ENCODE data around the gene IGFBP7. TPM values are rescaled to one million over a fixed set of nuclear protein-coding genes. Genes with fewer than 3 reads are reported as not detected.

The IGFBP7 gene
- total and polyA plus RNA-seq, 2 donors from 2014 or later = 1,703 to 2,157 TPM

DNA sequence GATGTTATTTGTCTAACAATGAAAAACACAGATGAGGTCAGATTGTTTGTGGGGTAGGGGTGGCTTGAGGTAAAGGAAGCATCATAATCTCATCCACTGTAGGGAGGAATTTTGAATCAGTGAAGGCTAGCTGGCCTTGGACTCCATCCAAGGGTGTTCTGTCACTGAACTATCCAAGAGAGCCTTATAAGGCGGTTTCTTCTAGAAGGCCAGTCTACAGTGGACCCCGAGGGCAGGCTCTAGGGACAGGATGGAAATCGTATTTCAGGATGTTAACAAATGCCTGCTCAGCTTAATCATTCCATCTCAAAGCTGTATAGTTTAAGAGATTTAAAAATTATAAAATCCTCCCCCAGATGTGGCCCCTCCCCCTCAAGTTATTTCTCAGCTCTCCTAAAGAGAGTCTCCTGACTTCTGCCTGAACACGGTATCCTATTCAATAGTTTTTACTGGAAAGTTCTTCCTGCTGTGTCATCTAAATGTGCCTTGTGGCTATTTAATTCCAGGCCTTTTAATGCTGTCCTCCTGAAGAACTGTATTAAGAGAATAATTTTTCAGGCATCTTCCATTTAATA is 8.0 kb downstream of the IGFBP7 start:
- FAIRE-seq = peak; percentile 71
- peak in 4 of 5 donors; percentile 72 to 96 (median 84) for DNase-seq
- intact Hi-C loops (cut with DNase I) = no loop called here
- Histone ChIP-seq H3K36me3 (ENCODE audit: control insufficient read depth in 2 of 3, insufficient read depth in 3 of 3, low read length in 3 of 3) (peaks cover 2 to 14% (median 3%) of the 10 kb centered on the region in 3 donors), H3K27ac (ENCODE audit: low read depth in 2 of 2, low read length in 2 of 2) (peak overlapping the region; percentile 87 to 96), H3K4me3 (ENCODE audit: low read length in 3 of 3) (no peak overlapping the region), H3K9ac (ENCODE audit: low read length in 3 of 3) (peak overlapping the region in 1 of 3 donors; percentile 68), H3K27me3 (ENCODE audit: control insufficient read depth, insufficient read depth, low read length) (no peaks in the 10 kb centered on the region), H3K4me1 (ENCODE audit: control insufficient read depth in 2 of 3, insufficient read depth in 2 of 3, low read depth in 1 of 3, low read length in 3 of 3) (peaks cover 20 to 70% (median 46%) of the 10 kb centered on the region in 3 donors), H3K9me3 (ENCODE audit: control insufficient read depth in 2 of 3, insufficient read depth in 1 of 3, low read length in 3 of 3) (no peaks in the 10 kb centered on the region)
- TF ChIP-seq, protein P1, sequence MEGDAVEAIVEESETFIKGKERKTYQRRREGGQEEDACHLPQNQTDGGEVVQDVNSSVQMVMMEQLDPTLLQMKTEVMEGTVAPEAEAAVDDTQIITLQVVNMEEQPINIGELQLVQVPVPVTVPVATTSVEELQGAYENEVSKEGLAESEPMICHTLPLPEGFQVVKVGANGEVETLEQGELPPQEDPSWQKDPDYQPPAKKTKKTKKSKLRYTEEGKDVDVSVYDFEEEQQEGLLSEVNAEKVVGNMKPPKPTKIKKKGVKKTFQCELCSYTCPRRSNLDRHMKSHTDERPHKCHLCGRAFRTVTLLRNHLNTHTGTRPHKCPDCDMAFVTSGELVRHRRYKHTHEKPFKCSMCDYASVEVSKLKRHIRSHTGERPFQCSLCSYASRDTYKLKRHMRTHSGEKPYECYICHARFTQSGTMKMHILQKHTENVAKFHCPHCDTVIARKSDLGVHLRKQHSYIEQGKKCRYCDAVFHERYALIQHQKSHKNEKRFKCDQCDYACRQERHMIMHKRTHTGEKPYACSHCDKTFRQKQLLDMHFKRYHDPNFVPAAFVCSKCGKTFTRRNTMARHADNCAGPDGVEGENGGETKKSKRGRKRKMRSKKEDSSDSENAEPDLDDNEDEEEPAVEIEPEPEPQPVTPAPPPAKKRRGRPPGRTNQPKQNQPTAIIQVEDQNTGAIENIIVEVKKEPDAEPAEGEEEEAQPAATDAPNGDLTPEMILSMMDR (IDR thresholded peaks at IDR 0.05; ENCODE audit: borderline replicate concordance, extremely low read depth, insufficient read depth) = no peak

DNA sequence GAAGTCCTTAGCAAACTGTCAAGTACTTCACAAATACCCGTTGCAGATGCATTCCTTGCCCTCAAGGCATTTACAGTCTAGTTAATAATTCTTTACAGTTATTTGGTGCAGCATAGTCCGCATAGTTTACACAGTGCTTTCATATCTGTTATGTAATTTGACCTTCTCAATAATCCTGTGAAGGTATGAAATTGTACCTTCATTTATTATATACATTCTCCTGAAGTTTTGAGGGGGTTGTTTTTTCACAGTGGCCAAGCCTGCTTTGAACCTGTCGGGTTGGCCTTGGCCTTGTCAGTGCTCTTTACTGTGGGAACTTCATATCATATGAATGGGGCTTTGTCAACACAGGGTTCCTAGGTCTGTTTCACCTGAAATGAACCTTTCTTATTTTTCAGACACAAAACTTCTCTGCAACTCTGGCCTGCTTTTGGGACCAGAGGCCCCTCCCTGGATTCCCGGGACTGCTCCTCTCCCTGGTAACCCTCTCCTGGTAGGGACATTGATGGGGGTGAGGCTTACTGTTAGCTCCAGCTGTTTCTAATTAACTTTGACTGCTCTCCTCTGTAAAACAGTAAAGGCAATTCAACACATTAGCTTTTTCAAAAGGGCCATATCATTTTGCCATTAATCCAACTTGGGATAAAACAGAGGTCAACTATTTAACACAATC is 9.1 kb downstream of the IGFBP7 start:
- peak overlapping the region in 1 of 3 donors; percentile 20 for H3K4me3 ChIP-seq (ENCODE audit: low read length in 3 of 3)
- peaks cover 20 to 76% (median 50%) of the 10 kb centered on the region in 3 donors for H3K4me1 ChIP-seq (ENCODE audit: control insufficient read depth in 2 of 3, insufficient read depth in 2 of 3, low read depth in 1 of 3, low read length in 3 of 3)
- no peaks in the 10 kb centered on the region for H3K9me3 ChIP-seq (ENCODE audit: control insufficient read depth in 2 of 3, insufficient read depth in 1 of 3, low read length in 3 of 3)
- intact Hi-C loops (cut with DNase I) = no loop called here
- H3K27me3 ChIP-seq (ENCODE audit: control insufficient read depth, insufficient read depth, low read length) = no peaks in the 10 kb centered on the region
- FAIRE-seq = no peak
- peak in 2 of 5 donors; percentile 39 to 71 for DNase-seq
- peaks cover 2 to 14% (median 3%) of the 10 kb centered on the region in 3 donors for H3K36me3 ChIP-seq (ENCODE audit: control insufficient read depth in 2 of 3, insufficient read depth in 3 of 3, low read length in 3 of 3)
- peak overlapping the region; percentile 87 to 96 for H3K27ac ChIP-seq (ENCODE audit: low read depth in 2 of 2, low read length in 2 of 2)
- TF ChIP-seq, protein P1 (IDR thresholded peaks at IDR 0.05; ENCODE audit: borderline replicate concordance, extremely low read depth, insufficient read depth) = no peak
- peak overlapping the region in 1 of 3 donors; percentile 36 for H3K9ac ChIP-seq (ENCODE audit: low read length in 3 of 3)

DNA sequence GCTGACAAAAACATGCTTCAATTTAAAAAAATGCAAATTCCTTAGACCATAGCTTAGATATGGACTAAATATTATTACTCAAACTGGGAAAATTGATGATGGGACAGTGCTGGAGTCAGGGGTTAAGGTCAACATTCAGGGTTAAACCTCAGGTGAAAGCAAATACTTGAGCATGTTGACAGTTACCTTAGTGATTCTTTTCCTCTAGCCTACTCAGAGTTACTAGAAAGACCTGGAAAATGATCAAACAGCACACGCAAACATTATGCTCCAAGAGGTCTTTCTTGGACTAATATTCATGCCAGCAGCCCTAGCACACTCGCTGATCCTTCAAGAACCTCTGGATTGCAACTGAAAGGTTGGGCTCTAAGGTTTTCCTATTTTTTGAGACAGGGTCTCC is 10.8 kb downstream of the IGFBP7 start:
- no peaks in the 10 kb centered on the region for H3K9me3 ChIP-seq (ENCODE audit: control insufficient read depth in 2 of 3, insufficient read depth in 1 of 3, low read length in 3 of 3)
- peaks cover 33 to 81% (median 54%) of the 10 kb centered on the region in 3 donors for H3K4me1 ChIP-seq (ENCODE audit: control insufficient read depth in 2 of 3, insufficient read depth in 2 of 3, low read depth in 1 of 3, low read length in 3 of 3)
- FAIRE-seq (no peak), DNase-seq (no peak)
- H3K27ac ChIP-seq (ENCODE audit: low read depth in 2 of 2, low read length in 2 of 2) = peak overlapping the region; percentile 18 to 71
- no peak overlapping the region for H3K9ac ChIP-seq (ENCODE audit: low read length in 3 of 3)
- intact Hi-C loops (cut with DNase I) = no loop called here
- TF ChIP-seq, protein P1 (IDR thresholded peaks at IDR 0.05; ENCODE audit: borderline replicate concordance, extremely low read depth, insufficient read depth) = no peak
- H3K4me3 ChIP-seq (ENCODE audit: low read length in 3 of 3) = no peak overlapping the region
- H3K27me3 ChIP-seq (ENCODE audit: control insufficient read depth, insufficient read depth, low read length) = no peaks in the 10 kb centered on the region
- H3K36me3 ChIP-seq (ENCODE audit: control insufficient read depth in 2 of 3, insufficient read depth in 3 of 3, low read length in 3 of 3) = peaks cover 0 to 14% (median 0%) of the 10 kb centered on the region in 3 donors

Data from kidney (tissue), 14 donors.